T-helper 1 cell (primary cell): ENCODE data around the gene FADS3.

Experiments used
- DNase-seq, 5 donors: peaks; one replicate each; pipeline ENCODE4 v3.0.0-alpha.2; 2012 to 2020
- total RNA-seq, 4 donors: gene quantifications; one replicate each; lab custom pipeline; 2026; lab: John Stamatoyannopoulos, UW

Gene FADS3
- 5.9 to 9.2 (median 8.4) reads per million in 4 donors for total RNA-seq

- DNase-seq: peak; percentile 17 to 72 (median 68)
Observed at GRCh38 chr11:61891331-61892084, at the start of gene FADS3. TSS of gene FADS3 (minus strand) at chr11:61891545. CDS start at chr11:61891381, 164 bp downstream.

GRCh38 chr11:61940466-61940865 is 49.1 kb upstream of the FADS3 start:
- DNase-seq: no peak

- DNase-seq: no peak
Observed at GRCh38 chr11:61935861-61936260, 44.5 kb upstream of the FADS3 start.

GRCh38 chr11:61930933-61931332 is 39.6 kb upstream of the FADS3 start:
- DNase-seq: no peak

- DNase-seq: no peak
Observed at GRCh38 chr11:61928606-61929005, 37.3 kb upstream of the FADS3 start.

GRCh38 chr11:61927501-61927900 is 36.2 kb upstream of the FADS3 start:
- no peak for DNase-seq

- DNase-seq: no peak
Observed at GRCh38 chr11:61926235-61926634, 34.9 kb upstream of the FADS3 start.

GRCh38 chr11:61925736-61926135 is 34.4 kb upstream of the FADS3 start:
- DNase-seq: no peak

GRCh38 chr11:61924064-61924455 is 32.7 kb upstream of the FADS3 start:
- no peak for DNase-seq

GRCh38 chr11:61923166-61924063 is 32.1 kb upstream of the FADS3 start:
- no peak for DNase-seq

GRCh38 chr11:61922539-61922938 is 31.2 kb upstream of the FADS3 start:
- no peak for DNase-seq

- DNase-seq: no peak
Observed at GRCh38 chr11:61921446-61921845, 30.1 kb upstream of the FADS3 start.

- DNase-seq: no peak
Observed at GRCh38 chr11:61919705-61920631, 28.6 kb upstream of the FADS3 start.

- DNase-seq: no peak
Observed at GRCh38 chr11:61918938-61919704, 27.8 kb upstream of the FADS3 start.

- no peak for DNase-seq
Observed at GRCh38 chr11:61918251-61918937, 27.0 kb upstream of the FADS3 start.

GRCh38 chr11:61917334-61918109 is 26.2 kb upstream of the FADS3 start, which contains the start of gene RAB3IL1:
TSS of gene RAB3IL1 (minus strand) at chr11:61917566. CDS start at chr11:61917367, 199 bp downstream.
- no peak for DNase-seq

- DNase-seq: no peak
Observed at GRCh38 chr11:61916737-61917333, 25.5 kb upstream of the FADS3 start.

- DNase-seq: no peak
Observed at GRCh38 chr11:61914471-61915171, 23.3 kb upstream of the FADS3 start.
